ENCODE results near the gene BAIAP3. TPM values are rescaled to one million over a fixed set of nuclear protein-coding genes. Genes with fewer than 3 reads are reported as not detected.

The BAIAP3 gene
- total RNA-seq, 2 experiments from 2014 or later: 3.2 to 6.3 TPM

GRCh38 chr16:1364510-1364909, 31.1 kb downstream of the BAIAP3 start:
- CTCF ChIA-PET (ENCODE audit: unreplicated experiment): no interaction called here
- no TSS peak for BruUV-seq (replicated peaks)

GRCh38 chr16:1366060-1366711, 32.7 kb downstream of the BAIAP3 start:
- Histone ChIP-seq H4K20me1 (ENCODE audit: insufficient read depth, low read length) (no peaks in the 10 kb centered on the region), H3K36me3 (ENCODE audit: insufficient read depth, low read length) (peaks cover 47% of the 10 kb centered on the region), H3K4me2 (ENCODE audit: low read length) (no peak overlapping the region), H3K9me3 (ENCODE audit: low read length) (no peaks in the 10 kb centered on the region), H3K27ac (ENCODE audit: low read depth, low read length, poor library complexity, severe bottlenecking) (no peak overlapping the region), H3K9me2 (ENCODE audit: insufficient read depth, low read length) (no peaks in the 10 kb centered on the region), H3K79me2 (ENCODE audit: insufficient read depth, low read depth, low read length) (no peaks in the 10 kb centered on the region), H3K4me1 (ENCODE audit: insufficient read depth, low read length, poor library complexity, severe bottlenecking) (no peaks in the 10 kb centered on the region), H2AFZ (ENCODE audit: low read length) (no peak overlapping the region), H3K4me3 (ENCODE audit: low read depth, low read length, poor library complexity, severe bottlenecking) (no peak overlapping the region)
- no TSS peak for BruUV-seq (replicated peaks)
- CTCF ChIA-PET (ENCODE audit: unreplicated experiment): no interaction called here
- TF ChIP-seq EZH2phosphoT487 (IDR thresholded peaks at IDR 0.05; ENCODE audit: borderline replicate concordance, low read depth, low read length) (no peak), CTCF (conservative IDR thresholded peaks at IDR 0.05; ENCODE audit: low read length) (no peak)
- POLR2A ChIA-PET: interaction anchor here (0.5 kb wide), 1 partner anchor 15 kb away, joined by 7 read pairs; no protein-coding TSS in a partner anchor
- intact Hi-C loops (cut with micrococcal nuclease; ENCODE audit: unreplicated experiment): no loop called here
- DNase-seq (ENCODE audit: low spot score): no peak

More at GRCh38 chr16:1364510-1364909, 31.1 kb downstream of the BAIAP3 start:
- Histone ChIP-seq H3K9me3 (ENCODE audit: low read length) (no peaks in the 10 kb centered on the region), H3K27ac (ENCODE audit: low read depth, low read length, poor library complexity, severe bottlenecking) (no peak overlapping the region), H3K9me2 (ENCODE audit: insufficient read depth, low read length) (no peaks in the 10 kb centered on the region), H3K36me3 (ENCODE audit: insufficient read depth, low read length) (peaks cover 55% of the 10 kb centered on the region), H3K4me1 (ENCODE audit: insufficient read depth, low read length, poor library complexity, severe bottlenecking) (no peaks in the 10 kb centered on the region), H2AFZ (ENCODE audit: low read length) (no peak overlapping the region), H3K4me2 (ENCODE audit: low read length) (no peak overlapping the region), H3K79me2 (ENCODE audit: insufficient read depth, low read depth, low read length) (no peaks in the 10 kb centered on the region), H4K20me1 (ENCODE audit: insufficient read depth, low read length) (no peaks in the 10 kb centered on the region), H3K4me3 (ENCODE audit: low read depth, low read length, poor library complexity, severe bottlenecking) (no peak overlapping the region)
- intact Hi-C loops (cut with micrococcal nuclease; ENCODE audit: unreplicated experiment): loop anchor here (5.0 kb wide), 1 partner anchor 48 kb away; the partner anchor contains the start of gene UNKL
- no peak for TF ChIP-seq CTCF (conservative IDR thresholded peaks at IDR 0.05; ENCODE audit: low read length)
- no peak for TF ChIP-seq EZH2phosphoT487 (IDR thresholded peaks at IDR 0.05; ENCODE audit: borderline replicate concordance, low read depth, low read length)
- no peak for DNase-seq (ENCODE audit: low spot score)
- POLR2A ChIA-PET: no interaction called here

DNA sequence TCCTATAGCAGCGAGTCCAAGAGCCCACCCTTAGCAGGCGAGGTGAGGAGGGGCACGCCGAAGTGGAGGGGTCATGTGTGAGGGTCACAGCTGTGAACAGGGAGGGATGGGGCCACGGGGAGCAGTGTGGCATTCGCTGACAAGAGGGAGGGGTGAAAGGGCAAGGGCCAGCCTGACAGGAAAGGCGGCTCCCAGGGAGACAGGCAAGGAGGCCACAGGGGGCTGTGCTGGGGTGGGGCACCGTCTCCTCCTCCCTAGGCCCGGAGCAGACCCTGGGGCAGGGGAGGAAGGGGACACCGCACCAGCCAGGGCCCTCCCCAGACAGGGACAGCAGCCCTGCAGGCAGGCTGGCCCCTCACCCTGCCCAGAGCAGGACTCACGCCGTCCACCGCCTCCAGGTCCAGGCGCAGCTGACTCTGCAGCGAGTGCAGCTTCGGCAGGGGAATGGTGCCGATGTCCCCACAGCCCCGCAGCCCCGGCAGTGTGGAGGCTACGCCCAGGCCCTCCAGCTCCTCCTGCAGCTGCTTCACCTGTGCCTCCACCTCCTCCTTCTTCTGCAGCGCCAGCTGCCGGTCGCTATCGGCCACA, 33.4 kb downstream of the BAIAP3 start:
- H3K4me3 ChIP-seq (ENCODE audit: low read depth, low read length, poor library complexity, severe bottlenecking): no peak overlapping the region
- intact Hi-C loops (cut with micrococcal nuclease; ENCODE audit: unreplicated experiment): no loop called here
- H3K9me2 ChIP-seq (ENCODE audit: insufficient read depth, low read length): no peaks in the 10 kb centered on the region
- DNase-seq (ENCODE audit: low spot score): no peak
- no peaks in the 10 kb centered on the region for H3K9me3 ChIP-seq (ENCODE audit: low read length)
- H2AFZ ChIP-seq (ENCODE audit: low read length): no peak overlapping the region
- CTCF ChIA-PET (ENCODE audit: unreplicated experiment): interaction anchor here (0.6 kb wide), 1 partner anchor 57 kb away, joined by 3 read pairs; the partner anchor contains the start of gene UBE2I
- POLR2A ChIA-PET: interaction anchor here (0.5 kb wide), 1 partner anchor 14 kb away, joined by 7 read pairs; no protein-coding TSS in a partner anchor
- peaks cover 43% of the 10 kb centered on the region for H3K36me3 ChIP-seq (ENCODE audit: insufficient read depth, low read length)
- H3K79me2 ChIP-seq (ENCODE audit: insufficient read depth, low read depth, low read length): no peaks in the 10 kb centered on the region
- no peak overlapping the region for H3K4me2 ChIP-seq (ENCODE audit: low read length)
- BruUV-seq (replicated peaks): no TSS peak
- TF ChIP-seq EZH2phosphoT487 (IDR thresholded peaks at IDR 0.05; ENCODE audit: borderline replicate concordance, low read depth, low read length) (no peak), CTCF (conservative IDR thresholded peaks at IDR 0.05; ENCODE audit: low read length) (no peak)
- no peaks in the 10 kb centered on the region for H4K20me1 ChIP-seq (ENCODE audit: insufficient read depth, low read length)
- no peak overlapping the region for H3K27ac ChIP-seq (ENCODE audit: low read depth, low read length, poor library complexity, severe bottlenecking)
- no peaks in the 10 kb centered on the region for H3K4me1 ChIP-seq (ENCODE audit: insufficient read depth, low read length, poor library complexity, severe bottlenecking)

All from OCI-LY7 (cell line).